Measurements from ENCODE around the gene NNAT.

NNAT gene

DNA sequence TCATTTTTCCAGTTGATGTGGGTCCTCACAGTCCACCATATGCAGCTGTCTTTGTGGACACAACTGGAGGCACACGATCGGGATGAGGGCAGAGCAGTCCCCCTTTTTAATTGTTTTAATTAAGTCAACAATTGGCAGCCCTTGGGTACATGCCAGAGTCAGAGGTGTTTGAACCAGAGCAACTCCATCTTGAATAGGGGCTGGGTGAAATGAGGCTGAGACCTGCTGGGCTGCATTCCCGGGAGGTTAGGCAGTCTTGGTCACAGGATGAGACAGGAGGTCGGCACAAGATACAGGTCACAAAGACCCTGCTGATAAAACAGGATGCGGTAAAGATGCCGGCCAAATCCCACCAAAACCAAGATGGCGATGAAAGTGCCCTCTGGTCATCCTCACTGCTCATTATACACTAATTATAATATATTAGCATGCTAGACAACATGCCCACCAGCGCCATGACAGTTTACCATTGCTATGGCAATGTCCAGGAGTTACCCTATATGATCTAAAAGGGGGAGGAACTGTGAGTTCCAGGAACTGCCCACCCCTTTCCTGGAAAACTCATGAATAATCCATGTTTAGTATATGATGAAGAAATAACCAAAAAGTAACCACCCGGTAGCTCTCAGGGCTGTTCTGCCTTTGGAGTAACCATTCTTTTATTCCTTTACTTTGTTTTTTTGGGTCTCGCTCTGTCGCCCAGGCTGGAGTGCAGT, 38.4 kb downstream of the NNAT start:
- H3K4me3 ChIP-seq (ENCODE audit: severe bottlenecking): no peak overlapping the region
- TF ChIP-seq, protein P1, sequence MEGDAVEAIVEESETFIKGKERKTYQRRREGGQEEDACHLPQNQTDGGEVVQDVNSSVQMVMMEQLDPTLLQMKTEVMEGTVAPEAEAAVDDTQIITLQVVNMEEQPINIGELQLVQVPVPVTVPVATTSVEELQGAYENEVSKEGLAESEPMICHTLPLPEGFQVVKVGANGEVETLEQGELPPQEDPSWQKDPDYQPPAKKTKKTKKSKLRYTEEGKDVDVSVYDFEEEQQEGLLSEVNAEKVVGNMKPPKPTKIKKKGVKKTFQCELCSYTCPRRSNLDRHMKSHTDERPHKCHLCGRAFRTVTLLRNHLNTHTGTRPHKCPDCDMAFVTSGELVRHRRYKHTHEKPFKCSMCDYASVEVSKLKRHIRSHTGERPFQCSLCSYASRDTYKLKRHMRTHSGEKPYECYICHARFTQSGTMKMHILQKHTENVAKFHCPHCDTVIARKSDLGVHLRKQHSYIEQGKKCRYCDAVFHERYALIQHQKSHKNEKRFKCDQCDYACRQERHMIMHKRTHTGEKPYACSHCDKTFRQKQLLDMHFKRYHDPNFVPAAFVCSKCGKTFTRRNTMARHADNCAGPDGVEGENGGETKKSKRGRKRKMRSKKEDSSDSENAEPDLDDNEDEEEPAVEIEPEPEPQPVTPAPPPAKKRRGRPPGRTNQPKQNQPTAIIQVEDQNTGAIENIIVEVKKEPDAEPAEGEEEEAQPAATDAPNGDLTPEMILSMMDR (IDR thresholded peaks at IDR 0.05; ENCODE audit: poor library complexity, severe bottlenecking): no peak
- ATAC-seq (ENCODE audit: low read depth): no peak
- H3K36me3 ChIP-seq (ENCODE audit: low read depth): no peaks in the 10 kb centered on the region
- H3K27ac ChIP-seq (ENCODE audit: poor library complexity, severe bottlenecking): no peak overlapping the region
- no peaks in the 10 kb centered on the region for H3K4me1 ChIP-seq (ENCODE audit: insufficient read depth, poor library complexity, severe bottlenecking)
- no peaks in the 10 kb centered on the region for H3K9me3 ChIP-seq (ENCODE audit: severe bottlenecking)
- H3K27me3 ChIP-seq (ENCODE audit: insufficient read depth, poor library complexity, severe bottlenecking): peaks cover 4% of the 10 kb centered on the region
- peak; percentile 50 for DNase-seq (ENCODE audit: low spot score)

DNA sequence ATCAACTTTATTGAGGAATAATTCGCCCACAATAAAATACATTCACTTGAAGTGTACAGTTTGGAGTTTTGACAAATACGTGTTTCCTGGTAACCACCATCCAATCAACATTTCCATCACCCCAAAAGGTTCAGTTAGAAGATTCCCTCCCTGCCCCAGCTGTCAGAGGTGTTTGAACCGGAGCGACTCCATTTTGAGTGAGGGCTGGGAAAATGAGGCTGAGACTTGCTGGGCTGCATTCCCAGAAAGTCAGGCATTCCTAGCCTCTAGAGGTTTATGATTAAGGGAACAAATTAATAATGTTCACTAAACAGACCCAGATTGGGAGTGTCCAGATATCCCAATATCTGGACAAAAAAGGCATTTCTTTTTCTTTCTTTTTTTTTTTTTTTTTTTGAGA, 39.6 kb downstream of the NNAT start:
- no peaks in the 10 kb centered on the region for H3K9me3 ChIP-seq (ENCODE audit: severe bottlenecking)
- peaks cover 10% of the 10 kb centered on the region for H3K27me3 ChIP-seq (ENCODE audit: insufficient read depth, poor library complexity, severe bottlenecking)
- TF ChIP-seq, protein P1 (IDR thresholded peaks at IDR 0.05; ENCODE audit: poor library complexity, severe bottlenecking): no peak
- no peaks in the 10 kb centered on the region for H3K4me1 ChIP-seq (ENCODE audit: insufficient read depth, poor library complexity, severe bottlenecking)
- H3K27ac ChIP-seq (ENCODE audit: poor library complexity, severe bottlenecking): no peak overlapping the region
- ATAC-seq (ENCODE audit: low read depth): no peak
- peak; percentile 33 for DNase-seq (ENCODE audit: low spot score)
- H3K36me3 ChIP-seq (ENCODE audit: low read depth): no peaks in the 10 kb centered on the region
- no peak overlapping the region for H3K4me3 ChIP-seq (ENCODE audit: severe bottlenecking)

GRCh38 chr20:37562695-37563480, 41.8 kb downstream of the NNAT start:
- Histone ChIP-seq H3K27ac (ENCODE audit: poor library complexity, severe bottlenecking) (no peak overlapping the region), H3K4me1 (ENCODE audit: insufficient read depth, poor library complexity, severe bottlenecking) (no peaks in the 10 kb centered on the region), H3K9me3 (ENCODE audit: severe bottlenecking) (no peaks in the 10 kb centered on the region), H3K27me3 (ENCODE audit: insufficient read depth, poor library complexity, severe bottlenecking) (peaks cover 20% of the 10 kb centered on the region), H3K36me3 (ENCODE audit: low read depth) (no peaks in the 10 kb centered on the region), H3K4me3 (ENCODE audit: severe bottlenecking) (no peak overlapping the region)
- ATAC-seq (ENCODE audit: low read depth) (no peak), DNase-seq (ENCODE audit: low spot score) (peak; percentile 66)
- TF ChIP-seq, protein P1 (IDR thresholded peaks at IDR 0.05; ENCODE audit: poor library complexity, severe bottlenecking): no peak

- no peaks in the 10 kb centered on the region for H3K9me3 ChIP-seq (ENCODE audit: severe bottlenecking)
- no peak overlapping the region for H3K27ac ChIP-seq (ENCODE audit: poor library complexity, severe bottlenecking)
- TF ChIP-seq, protein P1 (IDR thresholded peaks at IDR 0.05; ENCODE audit: poor library complexity, severe bottlenecking): no peak
- ATAC-seq (ENCODE audit: low read depth): peak; percentile 2; the same call in 1 of the 3 replicates
- DNase-seq (ENCODE audit: low spot score): no peak
- peaks cover 23% of the 10 kb centered on the region for H3K27me3 ChIP-seq (ENCODE audit: insufficient read depth, poor library complexity, severe bottlenecking)
- H3K4me1 ChIP-seq (ENCODE audit: insufficient read depth, poor library complexity, severe bottlenecking): no peaks in the 10 kb centered on the region
- H3K36me3 ChIP-seq (ENCODE audit: low read depth): no peaks in the 10 kb centered on the region
- no peak overlapping the region for H3K4me3 ChIP-seq (ENCODE audit: severe bottlenecking)
Measured at GRCh38 chr20:37564016-37564387, 43.0 kb downstream of the NNAT start.

All from RWPE2 (cell line).